Panc1 (cell line): ENCODE measurements around the gene MEMO1. TPM values are rescaled to one million over a fixed set of nuclear protein-coding genes. Genes with fewer than 3 reads are reported as not detected.
"Not testable (repeated sequence)": the region's sequence is repeated elsewhere in the genome, so short reads cannot be mapped to it uniquely, and the experiment has no call there.

Experiments
- ATAC-seq: fragments of 200-7000 bp; cut with Tn5 transposase; 2 replicates; pipeline ENCODE4 v1.9.1; 2020; ENCODE audit warnings: mild to moderate bottlenecking, moderate library complexity
- BruUV-seq: library from RNA; stranded (reverse); fragments of 400-500 nt; replicated peaks from 2 replicates; lab custom pipeline; 2021; lab: Mats Ljungman, UMichigan
- CTCF ChIA-PET: fragments of 300-600 bp; sonication (Branson Sonifier 250); formaldehyde crosslinking; loops from one replicate; lab custom pipeline; 2022; ENCODE audit warnings: antibody characterized with exemption; lab: Charles Lee
- POLR2A ChIA-PET: fragments of 300-600 bp; sonication (Branson Sonifier 250); formaldehyde crosslinking; loops from one replicate; lab custom pipeline; 2022; ENCODE audit warnings: antibody characterized with exemption; lab: Charles Lee
- DNase-seq: peaks from one replicate; pipeline ENCODE4 v3.0.0-alpha.2; 2010; ENCODE audit warnings: low read depth, low spot score
- H3K27ac ChIP-seq: 2 replicates; pipeline ENCODE4 v1.5.1; 2011; ENCODE audit warnings: mild to moderate bottlenecking, low read length, inconsistent platforms
- H3K27me3 ChIP-seq: fragments of 200-500 bp; sonication (Bioruptor generic); 2 replicates; pipeline ENCODE4 v1.6.0; 2014; ENCODE audit warnings: low read length, inconsistent platforms; ENCODE audit not compliant: control insufficient read depth, insufficient read depth
- H3K36me3 ChIP-seq: fragments of 200-500 bp; sonication (Bioruptor generic); 2 replicates; pipeline ENCODE4 v1.5.1; 2014; ENCODE audit warnings: inconsistent platforms, mild to moderate bottlenecking, low read length, moderate library complexity; ENCODE audit not compliant: control insufficient read depth, insufficient read depth
- H3K4me1 ChIP-seq: 2 replicates; pipeline ENCODE4 v1.5.1; 2011; ENCODE audit warnings: inconsistent platforms, mild to moderate bottlenecking, low read length, moderate library complexity; ENCODE audit not compliant: control insufficient read depth, insufficient read depth
- H3K4me3 ChIP-seq, 2 experiments: 2 replicates each; pipeline ENCODE4 v1.5.1; 2011 to 2012; ENCODE audit warnings: low read depth in 2 of 2, low read length in 2 of 2, mild to moderate bottlenecking in 2 of 2, inconsistent platforms in 1 of 2, moderate library complexity in 1 of 2
- H3K9me3 ChIP-seq: fragments of 200-500 bp; sonication (Bioruptor generic); 2 replicates; pipeline ENCODE4 v1.5.1; 2014; ENCODE audit warnings: low read depth, mild to moderate bottlenecking, inconsistent platforms, low read length, moderate library complexity; ENCODE audit not compliant: control insufficient read depth, insufficient read depth
- POLR2AphosphoS5 ChIP-seq: IDR thresholded peaks from 2 replicates; pipeline ENCODE4 v1.6.1; 2012; ENCODE audit warnings: mild to moderate bottlenecking, low read depth, low read length, moderate library complexity
- SIN3A ChIP-seq: IDR thresholded peaks from 2 replicates; pipeline ENCODE4 v1.6.1; 2012; ENCODE audit warnings: low read depth, mild to moderate bottlenecking, low read length, moderate library complexity, borderline replicate concordance; ENCODE audit not compliant: insufficient read depth
- TCF7L2 ChIP-seq: IDR thresholded peaks from 2 replicates; pipeline ENCODE4 v1.6.1; 2011; ENCODE audit warnings: mild to moderate bottlenecking, low read depth, low read length, inconsistent platforms
- in situ Hi-C: cut with HindIII; loops from 2 replicates; pipeline ENCODE4 v1.10.0; 2016; ENCODE audit warnings: low sequenced_read_pairs, low pct_unique_long_range_greater_than_20kb
- intact Hi-C: fragments of 100-400 bp; cut with micrococcal nuclease; formaldehyde crosslinking; loops from one replicate; pipeline ENCODE4 v1.10.0; 2022; ENCODE audit not compliant: unreplicated experiment
- total RNA-seq: library from RNA; stranded (reverse); gene quantifications from one replicate; pipeline ENCODE4 v1.2.1, GENCODE V29; 2021; ENCODE audit not compliant: unreplicated experiment
- TF ChIP-seq, protein P1 (sequence below), 2 experiments: IDR thresholded peaks; 2 replicates each; pipeline ENCODE4 v1.6.1; 2011 to 2012; ENCODE audit warnings: low read depth in 2 of 2, control low read depth in 1 of 2, low read length in 1 of 2, mild to moderate bottlenecking in 1 of 2, moderate library complexity in 1 of 2; ENCODE audit not compliant: insufficient read depth in 1 of 2
- TF ChIP-seq, protein P2 (sequence below): fragments of 450-650 bp; IDR thresholded peaks from 2 replicates; pipeline ENCODE4 v1.5.1; 2017; ENCODE audit warnings: mild to moderate bottlenecking

The MEMO1 gene
- total RNA-seq, 1 experiment from 2014 or later: 60.8 TPM

DNA sequence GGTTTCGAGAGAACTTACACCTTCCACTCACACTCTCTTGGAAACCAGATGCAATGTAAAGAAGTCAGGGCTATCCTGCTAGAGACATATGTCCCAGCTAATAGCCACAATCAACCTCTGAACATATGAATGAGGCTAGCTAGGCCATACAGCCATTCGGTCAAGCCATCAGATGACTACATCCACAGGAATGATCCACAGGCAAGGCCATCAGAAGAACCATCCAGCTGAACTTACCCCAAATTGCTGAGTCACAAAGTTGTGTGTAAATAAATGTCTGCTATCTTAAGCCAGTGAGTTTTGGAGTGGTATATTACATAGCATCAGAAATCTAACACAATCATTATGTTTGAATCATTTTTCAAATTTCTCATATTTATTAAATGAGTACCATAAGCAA lies 47.3 kb upstream of the MEMO1 start:
- TF ChIP-seq TCF7L2 (no peak), SIN3A (no peak), POLR2AphosphoS5 (no peak)
- TF ChIP-seq, protein P1, sequence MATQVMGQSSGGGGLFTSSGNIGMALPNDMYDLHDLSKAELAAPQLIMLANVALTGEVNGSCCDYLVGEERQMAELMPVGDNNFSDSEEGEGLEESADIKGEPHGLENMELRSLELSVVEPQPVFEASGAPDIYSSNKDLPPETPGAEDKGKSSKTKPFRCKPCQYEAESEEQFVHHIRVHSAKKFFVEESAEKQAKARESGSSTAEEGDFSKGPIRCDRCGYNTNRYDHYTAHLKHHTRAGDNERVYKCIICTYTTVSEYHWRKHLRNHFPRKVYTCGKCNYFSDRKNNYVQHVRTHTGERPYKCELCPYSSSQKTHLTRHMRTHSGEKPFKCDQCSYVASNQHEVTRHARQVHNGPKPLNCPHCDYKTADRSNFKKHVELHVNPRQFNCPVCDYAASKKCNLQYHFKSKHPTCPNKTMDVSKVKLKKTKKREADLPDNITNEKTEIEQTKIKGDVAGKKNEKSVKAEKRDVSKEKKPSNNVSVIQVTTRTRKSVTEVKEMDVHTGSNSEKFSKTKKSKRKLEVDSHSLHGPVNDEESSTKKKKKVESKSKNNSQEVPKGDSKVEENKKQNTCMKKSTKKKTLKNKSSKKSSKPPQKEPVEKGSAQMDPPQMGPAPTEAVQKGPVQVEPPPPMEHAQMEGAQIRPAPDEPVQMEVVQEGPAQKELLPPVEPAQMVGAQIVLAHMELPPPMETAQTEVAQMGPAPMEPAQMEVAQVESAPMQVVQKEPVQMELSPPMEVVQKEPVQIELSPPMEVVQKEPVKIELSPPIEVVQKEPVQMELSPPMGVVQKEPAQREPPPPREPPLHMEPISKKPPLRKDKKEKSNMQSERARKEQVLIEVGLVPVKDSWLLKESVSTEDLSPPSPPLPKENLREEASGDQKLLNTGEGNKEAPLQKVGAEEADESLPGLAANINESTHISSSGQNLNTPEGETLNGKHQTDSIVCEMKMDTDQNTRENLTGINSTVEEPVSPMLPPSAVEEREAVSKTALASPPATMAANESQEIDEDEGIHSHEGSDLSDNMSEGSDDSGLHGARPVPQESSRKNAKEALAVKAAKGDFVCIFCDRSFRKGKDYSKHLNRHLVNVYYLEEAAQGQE (IDR thresholded peaks at IDR 0.05; ENCODE audit: insufficient read depth in 1 of 2, low read depth in 2 of 2, low read length in 1 of 2): no peak
- TF ChIP-seq, protein P2, sequence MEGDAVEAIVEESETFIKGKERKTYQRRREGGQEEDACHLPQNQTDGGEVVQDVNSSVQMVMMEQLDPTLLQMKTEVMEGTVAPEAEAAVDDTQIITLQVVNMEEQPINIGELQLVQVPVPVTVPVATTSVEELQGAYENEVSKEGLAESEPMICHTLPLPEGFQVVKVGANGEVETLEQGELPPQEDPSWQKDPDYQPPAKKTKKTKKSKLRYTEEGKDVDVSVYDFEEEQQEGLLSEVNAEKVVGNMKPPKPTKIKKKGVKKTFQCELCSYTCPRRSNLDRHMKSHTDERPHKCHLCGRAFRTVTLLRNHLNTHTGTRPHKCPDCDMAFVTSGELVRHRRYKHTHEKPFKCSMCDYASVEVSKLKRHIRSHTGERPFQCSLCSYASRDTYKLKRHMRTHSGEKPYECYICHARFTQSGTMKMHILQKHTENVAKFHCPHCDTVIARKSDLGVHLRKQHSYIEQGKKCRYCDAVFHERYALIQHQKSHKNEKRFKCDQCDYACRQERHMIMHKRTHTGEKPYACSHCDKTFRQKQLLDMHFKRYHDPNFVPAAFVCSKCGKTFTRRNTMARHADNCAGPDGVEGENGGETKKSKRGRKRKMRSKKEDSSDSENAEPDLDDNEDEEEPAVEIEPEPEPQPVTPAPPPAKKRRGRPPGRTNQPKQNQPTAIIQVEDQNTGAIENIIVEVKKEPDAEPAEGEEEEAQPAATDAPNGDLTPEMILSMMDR: no peak
- H3K36me3 ChIP-seq: no peaks in the 10 kb centered on the region
- in situ Hi-C loops (no loop called here), intact Hi-C loops (no loop called here)
- BruUV-seq: no TSS peak
- no peaks in the 10 kb centered on the region for H3K27me3 ChIP-seq
- H3K27ac ChIP-seq: no peak overlapping the region
- no peaks in the 10 kb centered on the region for H3K9me3 ChIP-seq
- no peak for DNase-seq
- CTCF ChIA-PET: no interaction called here
- no peaks in the 10 kb centered on the region; the same call in 1 of the 2 replicates for H3K4me1 ChIP-seq
- POLR2A ChIA-PET: no interaction called here
- H3K4me3 ChIP-seq: no peak overlapping the region
- ATAC-seq: no peak

DNA sequence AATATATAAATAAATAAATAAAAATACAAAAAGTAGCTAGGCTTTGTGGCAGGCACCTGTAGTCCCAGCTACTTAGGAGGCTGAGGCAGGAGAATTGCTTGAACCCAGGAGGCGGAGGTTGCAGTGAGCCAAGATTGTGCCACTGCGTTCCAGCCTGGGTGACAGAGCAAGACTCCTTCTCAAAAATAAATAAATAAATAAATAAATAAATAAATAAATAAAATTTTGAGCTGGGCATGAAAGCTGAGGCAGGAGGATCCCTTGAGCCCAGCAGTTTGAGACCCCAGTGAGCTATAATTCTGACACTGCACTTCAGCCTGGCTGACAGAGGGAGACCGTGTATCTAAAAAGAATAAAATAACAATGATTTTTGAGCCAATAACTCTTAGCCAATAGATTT lies 43.8 kb upstream of the MEMO1 start:
- H3K9me3 ChIP-seq, in situ Hi-C loops, POLR2A ChIA-PET: not testable (repeated sequence)

DNA sequence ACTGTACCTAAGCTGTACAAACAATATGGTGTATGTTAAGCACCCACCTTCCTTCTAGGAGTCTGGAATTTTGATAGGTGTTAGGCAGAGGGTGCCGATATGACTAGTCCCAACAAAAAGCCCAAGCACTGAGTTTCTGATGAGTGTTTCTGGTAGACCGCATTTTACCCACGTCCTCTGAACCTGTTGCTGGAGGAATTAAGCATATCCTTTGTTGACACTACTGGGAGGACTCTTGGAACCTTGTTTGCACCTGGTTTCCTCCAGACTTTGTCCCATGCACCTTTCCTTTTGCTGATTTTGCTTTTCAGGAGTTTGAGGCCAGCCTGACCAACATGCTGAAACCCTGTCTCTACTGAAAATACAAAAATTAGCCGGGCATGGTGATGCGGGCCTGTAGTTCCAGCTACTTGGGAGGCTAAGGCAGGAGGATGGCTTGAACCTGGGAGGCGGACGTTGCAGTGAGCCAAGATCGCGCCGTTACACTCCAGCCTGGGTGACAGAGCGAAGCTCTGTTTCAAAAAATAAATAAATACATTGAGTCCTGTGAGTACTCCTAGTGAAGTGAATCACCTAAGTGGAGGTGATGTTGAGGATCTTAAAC lies 41.1 kb upstream of the MEMO1 start:
- no peak overlapping the region for H3K27ac ChIP-seq
- no peak for DNase-seq
- ChIA-PET POLR2A (no interaction called here), CTCF (interaction anchor here (1.0 kb wide), 1 partner anchor 12 kb away, joined by 3 read pairs; no protein-coding TSS in a partner anchor)
- H3K36me3 ChIP-seq: no peaks in the 10 kb centered on the region
- H3K27me3 ChIP-seq: no peaks in the 10 kb centered on the region
- BruUV-seq: no TSS peak
- H3K9me3 ChIP-seq: no peaks in the 10 kb centered on the region
- ATAC-seq: 0 out of 2 replicates have a peak, but pooled peaks have one; percentile 48
- intact Hi-C loops: no loop called here
- H3K4me3 ChIP-seq: no peak overlapping the region
- in situ Hi-C loops: no loop called here
- no peak for TF ChIP-seq TCF7L2
- TF ChIP-seq, protein P1 (IDR thresholded peaks at IDR 0.05; ENCODE audit: insufficient read depth in 1 of 2, low read depth in 2 of 2, low read length in 1 of 2): no peak
- TF ChIP-seq POLR2AphosphoS5: no peak
- H3K4me1 ChIP-seq: no peaks in the 10 kb centered on the region

More for the DNA sequence above, 43.8 kb upstream of the MEMO1 start:
- DNase-seq, H3K27me3 ChIP-seq, H3K4me3 ChIP-seq, H3K27ac ChIP-seq, H3K4me1 ChIP-seq, H3K36me3 ChIP-seq, intact Hi-C loops, BruUV-seq, CTCF ChIA-PET, ATAC-seq: not testable (repeated sequence)
